DMS 273 (cell line): ENCODE results near the gene METTL27.
A peak's percentile ranks its signal among the peaks of the same experiment; 100 is the strongest.
"Not testable (repeated sequence)": the region's sequence is repeated elsewhere in the genome, so short reads cannot be mapped to it uniquely, and the experiment has no call there.

ENCODE experiments used
- DNase-seq: peaks from one replicate; lab custom pipeline; 2025; ENCODE audit not compliant: unreplicated experiment; lab: John Stamatoyannopoulos, UW

Gene METTL27

DNA sequence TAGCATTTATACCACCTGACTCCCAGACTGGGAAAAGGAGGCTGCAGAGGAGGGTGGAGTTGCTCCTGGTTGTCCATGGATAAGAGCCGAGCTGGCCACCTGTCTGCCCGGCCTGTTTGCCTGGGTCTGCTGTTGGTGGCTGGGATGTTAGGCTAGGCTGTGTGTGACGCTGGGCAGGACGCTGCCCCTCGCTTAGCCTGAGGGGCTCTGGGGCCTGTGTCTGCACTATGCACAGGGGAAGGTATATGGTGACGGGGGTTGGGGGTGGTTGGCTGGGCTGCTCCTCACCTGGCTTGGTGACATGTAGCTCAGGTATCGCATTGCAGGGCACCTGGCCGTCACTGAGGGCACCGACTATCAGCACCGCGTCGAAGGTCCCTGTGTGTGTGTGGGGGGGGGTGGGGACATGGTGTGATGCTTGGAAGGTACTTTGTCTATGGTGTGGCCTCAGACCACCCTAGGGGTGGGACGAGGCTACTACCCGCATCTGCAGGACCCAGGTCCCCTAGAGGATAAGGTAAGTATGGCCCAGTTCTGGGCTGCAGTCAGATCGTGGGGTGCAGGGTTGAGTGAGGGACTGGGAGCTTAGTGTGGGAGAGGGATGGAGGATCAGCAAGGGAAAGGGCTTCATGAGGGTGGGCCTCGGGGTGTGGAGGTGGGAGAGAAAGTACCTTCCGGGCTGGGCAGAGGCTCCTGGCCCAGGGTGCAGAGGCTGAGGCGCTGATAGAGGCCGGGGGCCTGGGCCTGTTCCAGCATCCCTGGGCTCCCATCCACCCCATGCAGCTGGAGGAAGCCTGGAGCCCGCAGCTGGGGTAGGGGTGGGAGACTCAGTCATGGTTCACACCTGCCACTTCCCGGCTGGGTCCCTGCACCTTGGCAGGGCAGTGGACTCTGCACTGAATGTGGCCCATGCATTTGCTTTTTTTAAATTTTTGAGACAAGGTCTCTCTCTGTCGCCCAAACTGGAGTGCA lies 2.3 kb downstream of the METTL27 start:
- DNase-seq: peak; percentile 48

DNA sequence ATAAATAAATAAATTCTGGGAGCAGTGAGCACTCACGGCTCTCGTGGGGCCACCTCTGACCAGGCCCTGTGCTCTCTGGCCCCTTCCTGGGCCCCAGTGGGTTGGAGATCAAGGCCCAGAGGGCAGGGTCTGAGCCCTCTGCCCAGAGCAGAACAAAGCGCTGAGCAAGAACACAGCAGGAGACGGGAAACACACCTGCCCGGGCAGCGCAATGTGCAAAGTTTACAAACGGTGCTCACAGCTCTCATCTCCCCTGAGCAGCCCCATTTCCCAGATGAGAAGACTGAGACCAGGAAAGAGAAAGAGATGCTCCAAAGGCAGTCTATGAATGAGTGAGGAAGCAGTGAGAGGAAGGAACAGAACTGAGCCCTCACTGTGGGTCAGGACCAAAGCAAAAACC lies 3.0 kb downstream of the METTL27 start:
- DNase-seq: no peak

DNA sequence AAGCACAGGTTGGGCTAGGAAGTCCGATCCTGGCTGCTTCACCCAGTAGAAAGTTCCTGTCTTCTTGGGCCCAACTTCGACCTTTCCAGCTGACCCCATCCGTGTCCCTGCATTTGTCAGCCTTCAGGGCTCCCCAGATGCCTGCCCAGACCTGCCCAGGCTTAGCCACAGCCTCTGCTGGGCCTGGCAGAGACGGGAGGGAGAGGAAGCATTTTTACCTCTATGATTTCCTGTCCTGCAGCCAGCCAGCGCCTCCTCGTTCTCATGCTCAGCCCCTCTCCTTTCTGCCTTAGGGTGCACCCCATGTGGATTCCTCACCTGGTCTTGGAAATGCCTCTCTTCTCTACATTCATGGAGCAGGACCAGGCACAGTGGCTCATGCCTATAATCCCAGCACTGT lies 3.7 kb downstream of the METTL27 start:
- DNase-seq: no peak

DNA sequence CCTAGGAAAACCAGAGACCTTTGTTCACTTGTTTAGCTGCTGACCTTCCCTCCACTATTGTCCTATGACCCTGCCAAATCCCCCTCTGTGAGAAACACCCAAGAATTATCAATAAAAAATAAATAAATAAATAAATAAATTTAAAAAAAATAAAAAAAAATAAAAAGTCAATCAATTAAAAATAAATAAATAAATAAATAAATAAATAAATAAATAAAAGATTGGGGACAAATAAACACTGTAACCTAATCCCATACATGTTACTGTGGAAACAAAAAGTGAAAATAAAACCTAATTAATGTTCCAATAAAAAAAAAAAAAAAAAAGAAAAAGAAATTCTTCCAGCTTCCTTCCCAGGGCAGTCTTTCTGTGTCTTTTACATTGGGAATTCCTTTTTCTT lies 5.1 kb downstream of the METTL27 start:
- DNase-seq: not testable (repeated sequence)

DNA sequence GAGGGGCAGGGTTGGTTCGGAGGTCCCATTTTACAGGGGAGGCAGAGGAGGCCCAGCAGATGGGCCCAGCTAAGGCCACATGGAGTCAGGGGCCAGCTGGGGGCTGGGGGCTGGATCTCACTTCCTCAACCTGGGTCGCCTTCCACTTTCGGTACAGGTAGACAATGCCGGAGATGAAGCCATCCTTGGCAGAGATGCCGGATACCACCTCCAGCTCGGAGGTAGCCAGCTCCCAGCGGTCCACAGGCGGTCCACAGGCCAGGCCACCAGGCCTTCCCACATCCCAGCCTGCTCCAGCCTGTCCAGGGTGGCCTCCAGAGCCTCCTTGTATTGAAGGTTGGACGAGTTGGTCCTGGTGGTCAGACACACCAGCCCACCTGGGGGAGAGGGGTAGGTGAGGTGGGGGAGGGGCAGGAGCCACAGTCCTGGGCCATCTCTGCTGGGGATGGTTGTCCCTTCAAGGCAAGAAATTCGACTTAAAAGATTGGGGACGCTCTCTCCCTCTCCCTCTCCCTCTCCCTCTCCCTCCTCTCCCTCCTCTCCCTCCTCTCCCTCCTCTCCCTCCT lies 7.6 kb downstream of the METTL27 start:
- no peak for DNase-seq

DNA sequence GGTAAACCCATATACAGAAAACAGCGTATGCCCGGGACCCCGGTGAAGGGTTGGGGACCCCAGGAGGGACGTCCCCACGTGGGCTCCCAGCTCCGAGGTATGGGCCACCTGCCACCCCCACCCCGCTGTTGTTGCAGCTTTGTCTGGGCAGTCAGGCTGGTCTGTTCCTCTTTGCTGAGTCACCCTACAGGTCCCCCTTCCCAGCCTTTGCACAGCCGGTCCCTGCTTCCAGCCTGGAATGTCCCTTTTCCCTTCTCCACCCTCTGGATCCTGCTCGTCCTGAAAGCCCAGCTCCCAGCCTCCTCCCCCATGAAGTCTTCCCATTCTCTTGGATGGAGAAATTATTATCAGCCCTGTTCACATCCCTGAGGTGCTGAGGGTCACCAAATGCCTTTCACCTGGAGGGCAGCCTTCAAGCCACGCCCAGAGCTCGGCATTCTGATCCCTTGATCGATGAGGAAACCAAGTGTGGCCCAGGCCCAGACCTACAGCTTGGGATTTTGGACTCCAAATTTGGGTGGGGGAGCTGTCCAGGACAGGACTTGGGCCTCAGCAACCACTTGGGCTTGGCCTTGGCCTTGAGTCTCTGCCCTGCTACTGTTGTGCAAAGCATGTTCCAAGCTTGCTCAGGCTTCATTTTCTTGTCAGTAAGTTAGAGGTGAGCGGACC lies 8.9 kb downstream of the METTL27 start:
- no peak for DNase-seq

DNA sequence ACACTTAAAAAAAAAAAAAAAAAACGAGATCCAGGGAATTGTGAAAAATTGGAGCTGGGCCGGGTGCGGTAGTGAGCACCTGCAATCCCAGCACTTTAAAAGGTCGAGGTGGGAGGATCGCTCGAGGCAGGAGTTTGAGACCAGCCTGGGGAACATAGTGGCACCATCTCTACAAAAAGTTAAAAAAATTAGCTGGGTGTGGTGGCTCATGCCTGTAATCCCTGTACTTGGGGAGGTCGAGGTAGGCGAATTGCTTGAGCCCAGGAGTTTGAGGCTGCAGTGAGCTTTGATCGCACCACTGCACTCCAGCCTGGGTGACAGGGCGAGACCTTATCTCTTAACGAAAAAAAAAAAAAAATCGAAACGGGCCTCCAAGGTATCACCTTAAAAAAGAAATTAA lies 9.5 kb downstream of the METTL27 start:
- DNase-seq: no peak

DNA sequence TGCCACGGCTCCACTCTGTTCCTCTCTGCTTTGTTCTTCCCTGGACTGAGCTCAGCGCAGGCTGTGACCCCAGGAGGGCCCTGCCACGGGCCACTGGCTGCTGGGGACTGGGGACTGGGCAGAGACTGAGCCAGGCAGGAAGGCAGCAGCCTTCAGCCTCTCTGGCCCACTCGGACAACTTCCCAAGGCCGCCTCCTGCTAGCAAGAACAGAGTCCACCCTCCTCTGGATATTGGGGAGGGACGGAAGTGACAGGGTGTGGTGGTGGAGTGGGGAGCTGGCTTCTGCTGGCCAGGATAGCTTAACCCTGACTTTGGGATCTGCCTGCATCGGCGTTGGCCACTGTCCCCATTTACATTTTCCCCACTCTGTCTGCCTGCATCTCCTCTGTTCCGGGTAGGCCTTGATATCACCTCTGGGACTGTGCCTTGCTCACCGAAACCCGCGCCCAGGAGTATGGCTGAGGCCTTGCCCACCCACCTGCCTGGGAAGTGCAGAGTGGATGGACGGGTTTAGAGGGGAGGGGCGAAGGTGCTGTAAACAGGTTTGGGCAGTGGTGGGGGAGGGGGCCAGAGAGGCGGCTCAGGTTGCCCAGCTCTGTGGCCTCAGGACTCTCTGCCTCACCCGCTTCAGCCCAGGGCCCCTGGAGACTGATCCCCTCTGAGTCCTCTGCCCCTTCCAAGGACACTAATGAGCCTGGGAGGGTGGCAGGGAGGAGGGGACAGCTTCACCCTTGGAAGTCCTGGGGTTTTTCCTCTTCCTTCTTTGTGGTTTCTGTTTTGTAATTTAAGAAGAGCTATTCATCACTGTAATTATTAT lies 10.3 kb downstream of the METTL27 start:
- DNase-seq: no peak

DNA sequence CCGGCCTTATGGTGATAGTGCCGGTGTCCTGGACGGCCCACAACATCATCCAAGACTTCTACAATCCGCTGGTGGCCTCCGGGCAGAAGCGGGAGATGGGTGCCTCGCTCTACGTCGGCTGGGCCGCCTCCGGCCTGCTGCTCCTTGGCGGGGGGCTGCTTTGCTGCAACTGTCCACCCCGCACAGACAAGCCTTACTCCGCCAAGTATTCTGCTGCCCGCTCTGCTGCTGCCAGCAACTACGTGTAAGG lies 10.8 kb downstream of the METTL27 start:
- DNase-seq: no peak

DNA sequence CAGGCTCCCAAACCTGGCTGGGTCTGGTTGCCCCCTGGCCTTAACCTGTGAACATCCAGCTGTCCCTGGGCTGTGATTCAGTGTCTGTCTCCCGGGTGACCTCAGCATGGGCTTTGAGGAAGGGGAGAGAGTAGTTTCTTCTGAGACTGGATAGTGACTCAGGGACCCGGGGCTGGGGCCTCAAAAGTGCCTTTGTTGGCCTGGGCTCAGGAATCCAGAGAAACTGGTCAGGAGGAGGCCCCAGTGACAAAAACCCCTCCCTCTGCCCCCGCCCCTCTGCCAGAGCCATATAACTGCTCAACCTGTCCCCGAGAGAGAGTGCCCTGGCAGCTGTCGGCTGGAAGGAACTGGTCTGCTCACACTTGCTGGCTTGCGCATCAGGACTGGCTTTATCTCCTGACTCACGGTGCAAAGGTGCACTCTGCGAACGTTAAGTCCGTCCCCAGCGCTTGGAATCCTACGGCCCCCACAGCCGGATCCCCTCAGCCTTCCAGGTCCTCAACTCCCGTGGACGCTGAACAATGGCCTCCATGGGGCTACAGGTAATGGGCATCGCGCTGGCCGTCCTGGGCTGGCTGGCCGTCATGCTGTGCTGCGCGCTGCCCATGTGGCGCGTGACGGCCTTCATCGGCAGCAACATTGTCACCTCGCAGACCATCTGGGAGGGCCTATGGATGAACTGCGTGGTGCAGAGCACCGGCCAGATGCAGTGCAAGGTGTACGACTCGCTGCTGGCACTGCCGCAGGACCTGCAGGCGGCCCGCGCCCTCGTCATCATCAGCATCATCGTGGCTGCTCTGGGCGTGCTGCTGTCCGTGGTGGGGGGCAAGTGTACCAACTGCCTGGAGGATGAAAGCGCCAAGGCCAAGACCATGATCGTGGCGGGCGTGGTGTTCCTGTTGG lies 11.4 kb downstream of the METTL27 start, which contains the start of gene CLDN4:
Gene CLDN4, plus strand, starts transcription at position 316 of the 903 bp plus-strand sequence. Its CDS starts 206 bp downstream, at position 522.
- peak; percentile 66 for DNase-seq

DNA sequence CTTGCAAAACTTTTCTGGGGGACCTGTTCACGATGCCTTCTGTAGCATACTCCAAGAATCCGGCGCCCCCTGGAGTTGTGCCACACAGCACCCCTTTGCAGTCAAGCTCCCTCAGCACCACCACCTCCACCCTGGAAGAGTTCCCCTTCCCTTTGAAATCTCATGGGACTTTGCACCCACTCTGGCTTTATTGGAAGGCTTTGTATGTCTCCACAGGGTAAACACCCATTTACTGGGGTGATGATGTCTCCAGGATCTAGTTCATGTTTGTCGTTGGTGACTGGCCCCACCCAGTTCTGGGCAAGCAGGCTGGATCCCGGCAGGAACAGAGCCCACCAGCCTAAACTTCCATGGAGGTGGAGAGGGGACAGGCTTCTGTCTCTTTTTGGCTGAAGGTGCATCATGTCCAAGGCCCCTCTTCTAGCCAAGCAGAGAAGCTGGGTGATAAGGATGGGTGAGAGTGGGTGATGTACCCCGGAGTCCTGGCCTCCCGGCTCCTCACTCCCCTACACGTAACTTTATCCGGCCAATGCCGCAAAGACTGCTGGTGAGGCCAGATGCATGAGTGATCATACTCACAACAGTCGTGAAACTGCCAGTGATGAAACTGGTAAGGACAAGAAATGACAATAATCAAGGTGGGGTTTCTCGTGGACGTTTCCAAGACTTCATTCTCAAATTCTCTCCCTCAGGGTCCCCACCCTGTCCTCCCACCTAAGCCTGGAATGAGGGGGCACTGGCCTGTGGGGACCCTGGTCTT lies 12.2 kb downstream of the METTL27 start:
- DNase-seq: no peak

DNA sequence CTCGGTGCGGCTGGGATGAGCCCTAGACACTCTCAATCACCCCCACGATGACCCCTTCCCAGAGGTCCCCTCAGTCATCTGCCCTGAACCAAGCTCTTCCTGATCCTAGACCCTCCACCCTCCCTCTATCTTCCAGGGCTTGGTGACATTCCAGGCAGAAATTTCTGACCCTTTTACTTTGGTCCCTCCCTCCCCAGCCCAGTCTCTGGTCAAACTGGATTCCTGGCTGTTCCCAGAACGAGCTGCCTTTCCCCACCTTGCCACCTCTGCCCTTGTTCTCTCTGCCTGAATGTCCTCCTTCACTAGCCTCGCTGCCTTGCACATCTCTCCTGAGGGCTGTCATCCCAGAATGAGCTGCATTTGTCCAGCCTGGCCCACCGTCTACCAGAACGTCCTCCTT lies 12.8 kb downstream of the METTL27 start:
- no peak for DNase-seq

DNA sequence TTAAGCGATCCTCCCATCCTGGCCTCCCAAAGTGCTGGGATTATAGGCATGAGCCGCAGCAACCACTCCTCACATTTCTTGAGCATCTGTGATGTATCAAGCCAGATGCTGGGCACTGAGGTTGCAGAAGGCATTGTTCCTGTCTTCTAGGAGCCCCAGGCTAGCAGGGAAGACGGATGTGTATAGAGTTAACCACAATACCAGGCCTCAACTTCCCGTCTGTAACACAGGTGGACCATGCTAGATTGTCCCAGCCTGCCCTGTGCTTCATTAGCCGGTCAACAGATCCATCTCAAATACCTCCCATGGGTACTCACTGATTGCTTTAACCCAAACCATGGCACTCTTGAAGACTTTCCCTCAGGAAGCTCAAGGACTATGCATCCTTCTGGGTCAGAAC lies 13.3 kb downstream of the METTL27 start:
- DNase-seq: no peak

DNA sequence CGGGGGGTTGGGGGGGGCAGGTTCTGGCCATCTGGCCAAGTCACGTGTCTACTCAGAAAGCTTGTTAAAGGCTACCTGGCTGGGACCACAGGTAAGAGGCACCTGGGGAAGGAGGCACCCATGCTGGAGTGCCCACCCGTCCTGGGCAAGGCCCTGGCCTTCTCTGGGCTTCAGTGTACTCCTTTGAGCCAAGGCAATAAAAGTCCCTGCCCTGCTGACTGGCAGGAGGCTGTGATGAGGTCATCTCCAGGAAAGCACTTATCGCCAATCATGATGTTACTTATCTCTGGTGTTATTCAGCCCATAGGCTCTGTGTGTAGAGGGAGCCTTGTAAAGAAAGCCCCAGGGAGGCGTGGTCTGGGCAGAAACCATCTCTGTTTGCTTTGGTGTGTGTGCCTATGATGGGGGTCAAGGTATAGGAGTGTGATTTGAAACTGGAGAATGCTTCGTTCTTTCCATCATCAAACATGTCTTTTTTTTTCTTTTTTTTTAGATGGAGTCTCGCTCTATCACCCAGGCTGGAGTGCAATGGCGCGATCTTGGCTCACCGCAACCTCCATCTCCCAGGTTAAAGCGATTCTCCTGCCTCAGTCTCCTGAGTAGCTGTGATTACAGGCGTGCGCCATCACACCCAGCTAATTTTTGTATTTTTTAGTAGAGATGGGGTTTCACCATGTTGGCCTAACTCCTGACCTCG lies 14.1 kb downstream of the METTL27 start:
- DNase-seq: peak; percentile 96

DNA sequence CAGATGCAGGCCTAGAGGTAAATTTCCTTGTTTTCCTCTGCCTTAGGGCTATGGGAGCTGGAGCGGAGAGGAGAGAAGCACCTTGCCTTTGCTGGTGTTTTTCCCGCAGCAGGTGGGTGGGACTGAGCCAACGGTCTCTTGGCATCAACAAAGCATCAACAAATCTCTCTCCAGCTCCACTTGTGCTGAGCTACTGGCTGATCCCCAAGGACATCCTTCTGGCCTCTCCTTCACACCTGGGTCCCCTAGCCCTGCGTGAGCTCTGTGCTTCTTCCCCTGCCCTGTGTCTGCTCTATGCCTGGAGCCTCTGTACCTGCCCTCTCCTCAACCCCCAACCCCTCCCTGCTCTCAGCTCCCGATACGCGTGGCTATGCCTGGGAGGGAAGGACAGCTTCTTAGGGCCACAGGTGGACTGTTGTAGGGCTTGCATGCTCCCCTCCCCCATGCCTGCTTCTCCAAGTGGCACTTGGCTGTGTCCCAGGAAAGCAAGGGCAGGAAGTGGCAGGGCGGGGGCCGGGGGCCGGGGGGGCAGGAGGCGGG lies 14.7 kb downstream of the METTL27 start:
- peak; percentile 94 for DNase-seq

DNA sequence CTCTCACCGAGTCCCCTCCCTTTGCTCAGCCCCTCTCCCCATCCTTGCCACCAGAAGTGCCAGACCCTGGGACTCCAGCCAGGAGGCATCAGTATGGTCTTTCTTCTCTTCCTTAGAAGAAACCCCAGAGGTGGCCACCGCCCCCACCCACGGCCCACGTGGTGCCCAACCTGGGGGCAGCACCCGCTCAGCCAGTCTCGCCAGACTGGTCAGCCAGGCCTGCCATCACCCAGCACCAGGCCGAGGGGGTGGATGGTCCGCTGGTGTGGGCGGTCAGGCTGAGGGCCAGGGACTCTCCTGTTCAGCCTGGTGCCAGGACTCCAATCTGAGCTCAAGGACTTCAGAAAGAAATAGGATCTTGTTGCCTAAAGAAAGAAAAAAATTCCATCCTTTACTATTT lies 17.3 kb downstream of the METTL27 start:
- no peak for DNase-seq

DNA sequence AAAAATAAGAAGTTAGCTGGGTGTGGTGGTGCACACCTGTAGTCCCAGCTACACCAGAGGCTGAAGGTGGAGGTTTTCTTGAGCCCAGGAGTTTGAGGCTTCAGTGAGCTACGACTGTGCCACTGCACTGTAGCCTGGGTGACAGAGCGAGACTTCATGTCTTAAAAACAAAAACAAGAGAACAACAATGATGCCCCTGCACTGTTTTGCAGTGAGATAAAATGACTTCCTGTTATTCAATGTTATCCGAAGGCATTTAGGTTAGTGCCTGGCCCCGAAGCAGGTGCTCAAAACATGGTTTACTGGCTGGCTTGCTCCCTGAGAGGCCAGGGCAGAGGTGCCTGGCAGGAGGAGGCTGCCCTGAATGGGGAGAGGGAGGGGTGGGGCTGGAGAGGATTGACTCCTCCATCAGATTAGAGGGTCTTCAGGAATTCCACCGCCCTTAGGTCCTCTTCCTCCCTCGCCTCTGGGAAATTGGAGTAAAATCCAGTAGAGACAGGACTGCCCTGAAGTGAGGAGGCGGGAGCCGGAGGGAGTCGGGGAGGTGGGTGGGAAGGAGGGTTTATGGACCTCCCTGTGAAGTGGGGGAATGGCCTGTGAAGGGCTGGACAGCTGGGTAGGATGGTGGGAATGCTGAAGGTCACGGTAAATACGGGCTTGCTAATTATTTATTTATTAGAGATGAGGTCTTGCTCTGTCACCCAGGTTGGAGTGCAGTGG lies 18.3 kb downstream of the METTL27 start:
- no peak for DNase-seq

DNA sequence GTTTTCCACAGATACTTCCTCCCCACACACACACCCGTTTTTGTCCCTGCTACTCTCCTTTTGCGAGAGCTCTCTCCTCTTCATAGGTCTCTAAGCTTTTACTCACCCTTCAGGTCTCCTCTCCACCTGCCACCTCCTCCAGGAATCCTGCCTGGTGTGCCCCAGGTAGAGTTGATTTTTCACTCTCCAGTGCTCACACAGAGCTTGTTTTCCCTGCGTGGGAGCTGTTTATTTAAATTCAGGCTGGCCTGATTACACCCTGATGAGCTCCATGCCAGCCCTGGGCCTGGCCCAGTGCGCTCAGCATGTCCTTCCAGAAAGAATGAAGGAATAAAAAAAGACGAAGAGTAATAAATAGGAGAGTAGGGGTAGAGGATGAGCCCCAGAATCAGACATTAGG lies 19.1 kb downstream of the METTL27 start:
- DNase-seq: no peak
